Fibroblast of skin of left quadriceps (primary cell): ENCODE measurements around the gene LMAN2.

ENCODE experiments used
- DNase-seq, 2 experiments: peaks; one replicate each; pipeline ENCODE4 v3.0.0-alpha.2; 2013; ENCODE audit warnings: low read depth in 2 of 2

LMAN2 gene

DNA sequence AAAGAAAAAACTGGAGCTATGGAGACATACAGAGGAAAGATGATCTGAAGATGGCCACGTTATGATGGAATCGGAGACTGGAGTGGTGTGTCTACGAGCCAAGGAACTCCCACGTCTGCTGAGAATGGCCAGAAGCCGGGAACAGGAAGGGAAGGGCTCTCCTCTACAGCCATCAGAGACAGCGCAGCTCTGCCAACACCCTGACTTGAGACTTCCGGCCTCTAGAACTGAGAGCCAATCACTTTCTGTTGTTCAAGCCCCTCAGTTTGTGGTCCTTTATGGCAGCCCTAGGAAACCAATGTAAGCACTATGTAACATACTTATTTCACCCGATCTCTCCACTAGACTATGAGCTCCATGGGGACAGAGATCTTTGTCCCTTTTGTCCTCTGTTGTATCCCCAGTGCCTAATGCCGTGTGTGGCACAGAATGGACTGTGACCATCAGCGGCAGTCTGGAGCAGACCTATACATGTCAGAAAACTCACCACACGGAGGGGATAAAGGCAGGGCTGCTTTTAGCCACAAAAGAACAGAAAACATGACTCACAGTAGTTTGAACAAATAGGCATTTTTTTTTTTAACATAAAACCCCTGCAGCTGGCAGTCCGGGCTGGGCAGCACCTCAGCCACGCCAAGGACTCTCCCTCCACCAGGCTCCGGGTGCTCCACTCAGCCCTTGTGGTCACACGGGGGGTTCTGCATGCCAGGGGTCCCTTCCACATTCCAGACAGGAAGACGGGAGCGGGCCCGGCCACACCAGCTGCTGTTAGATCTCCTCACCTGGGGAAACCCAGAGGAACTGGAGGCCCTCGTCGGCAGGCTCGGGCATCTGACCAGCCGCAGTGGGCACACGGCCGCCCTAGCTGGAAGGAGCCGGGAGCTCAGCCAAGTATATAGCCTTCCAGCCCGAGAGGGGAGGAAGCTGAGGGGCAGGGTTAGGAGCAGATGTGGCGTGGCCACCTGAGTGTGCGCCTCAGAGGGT is 23.6 kb downstream of the LMAN2 start:
- no peak for DNase-seq

GRCh38 chr5:177325868-177326381 is 25.5 kb downstream of the LMAN2 start:
- no peak for DNase-seq

- DNase-seq: no peak
Measured at GRCh38 chr5:177320879-177321278, 30.6 kb downstream of the LMAN2 start.

DNA sequence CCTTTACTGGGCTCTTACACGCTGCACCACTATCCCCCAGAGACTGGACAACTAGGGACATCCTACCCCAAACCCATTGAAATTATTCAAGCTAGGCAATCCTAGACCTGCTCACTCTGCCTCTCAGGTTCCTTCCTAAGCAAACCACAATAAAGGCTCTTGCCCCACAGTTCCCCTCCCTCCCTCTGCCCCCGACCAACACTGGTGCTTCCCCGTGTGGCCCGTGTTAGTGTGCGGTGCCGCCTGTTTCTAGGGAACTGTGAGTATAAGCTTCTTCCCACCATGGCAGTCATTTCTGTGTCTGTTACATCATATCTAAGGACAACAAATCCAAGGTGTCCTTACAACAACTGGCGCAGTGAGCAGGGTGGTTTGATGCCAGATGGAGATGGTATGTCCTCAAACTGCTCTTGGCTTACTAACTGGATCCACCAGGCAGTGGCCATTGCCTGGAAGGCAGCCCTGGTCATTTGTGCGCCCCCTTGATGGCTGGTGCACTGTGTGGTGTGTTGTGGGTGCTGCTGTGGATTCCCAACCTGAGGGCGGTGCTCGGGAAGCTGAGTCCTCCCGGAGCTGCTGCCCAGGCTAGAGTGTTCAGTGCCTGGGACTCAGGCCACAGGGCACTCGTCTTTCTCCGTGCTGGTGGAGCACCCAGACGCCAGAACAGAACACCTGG is 31.4 kb downstream of the LMAN2 start:
- no peak for DNase-seq

DNA sequence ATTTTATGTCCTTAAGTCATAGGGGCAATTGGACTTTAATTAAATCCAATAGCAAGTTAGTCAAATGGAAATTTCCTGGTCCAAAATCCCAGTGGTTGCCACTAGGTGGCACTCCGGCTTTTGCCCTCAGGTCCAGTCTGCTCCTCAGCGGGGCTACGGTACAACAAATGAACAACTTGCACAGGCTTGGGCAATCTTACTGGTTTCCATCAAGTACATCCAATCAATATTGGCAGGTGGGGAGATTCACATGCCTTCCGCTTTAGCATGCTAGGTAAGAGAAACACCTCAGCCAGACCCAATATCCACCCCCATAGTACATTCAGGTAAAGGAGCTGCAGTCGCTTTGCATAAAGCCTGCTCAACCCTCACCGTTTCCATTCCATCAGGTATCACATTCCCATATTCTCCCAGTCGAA is 33.5 kb downstream of the LMAN2 start:
- DNase-seq: peak; percentile 31 to 40

DNA sequence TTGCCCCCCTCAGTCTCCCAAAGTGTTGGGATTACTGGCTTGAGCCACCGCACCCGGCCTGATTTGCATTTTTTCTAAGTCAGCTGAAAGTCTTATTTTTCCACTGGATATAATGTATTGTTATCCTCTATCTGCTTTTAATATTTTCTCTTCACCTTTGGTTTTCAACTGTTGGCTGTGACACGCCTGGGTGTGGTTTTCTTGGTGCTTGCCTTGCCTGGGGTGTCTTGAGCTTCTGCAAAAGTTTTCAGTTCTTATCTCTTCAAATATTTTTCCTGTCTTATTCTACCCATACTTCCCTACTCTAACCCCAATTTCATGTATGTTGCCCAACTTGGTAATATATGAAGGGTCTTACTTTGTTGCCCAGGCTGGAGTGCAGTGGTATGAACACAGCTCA is 35.5 kb downstream of the LMAN2 start:
- no peak for DNase-seq

- DNase-seq: no peak
Measured at GRCh38 chr5:177315411-177315810, 36.1 kb downstream of the LMAN2 start.

GRCh38 chr5:177314376-177315342 is 36.8 kb downstream of the LMAN2 start:
- DNase-seq: no peak

DNA sequence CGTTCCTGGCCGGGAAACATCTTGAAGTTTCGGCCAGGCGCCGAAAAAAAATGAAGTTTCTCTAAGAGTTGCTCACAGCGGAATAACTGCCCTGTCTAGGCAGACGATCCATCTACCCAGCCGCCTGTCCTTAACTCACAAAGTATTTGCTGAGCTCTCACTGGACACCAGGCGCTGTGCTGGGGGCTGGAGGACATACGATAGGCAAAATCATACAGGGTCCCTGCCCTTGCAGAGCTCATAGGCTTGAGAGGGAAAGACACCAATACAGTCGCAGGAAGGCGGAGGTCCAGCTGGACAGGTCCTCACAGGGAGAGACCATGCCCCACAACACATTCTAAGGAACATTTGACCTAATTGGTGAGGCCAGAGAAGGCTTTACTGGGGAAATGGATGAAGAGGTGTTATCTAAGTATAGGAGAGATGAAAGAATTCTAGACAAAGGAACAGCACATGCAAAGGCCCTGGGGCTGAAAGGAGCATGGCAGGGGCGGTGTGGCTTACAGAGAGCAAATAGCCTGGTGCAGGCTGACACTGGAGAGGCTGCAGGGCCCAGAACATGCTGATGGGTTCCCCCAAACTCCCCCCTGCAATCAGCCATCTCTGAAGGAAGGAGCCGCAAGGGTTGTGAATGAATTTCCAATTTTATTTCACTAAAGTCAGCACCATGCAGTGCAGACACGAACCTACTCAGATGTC is 37.8 kb downstream of the LMAN2 start:
- DNase-seq: no peak

GRCh38 chr5:177312649-177313181 is 38.8 kb downstream of the LMAN2 start:
- DNase-seq: no peak

- DNase-seq: peak; percentile 89 to 90
Measured at GRCh38 chr5:177311723-177312648, 39.5 kb downstream of the LMAN2 start, which contains the start of gene MXD3. TSS of gene MXD3 (minus strand) at chr5:177311898. CDS start at chr5:177311830, 68 bp downstream.

DNA sequence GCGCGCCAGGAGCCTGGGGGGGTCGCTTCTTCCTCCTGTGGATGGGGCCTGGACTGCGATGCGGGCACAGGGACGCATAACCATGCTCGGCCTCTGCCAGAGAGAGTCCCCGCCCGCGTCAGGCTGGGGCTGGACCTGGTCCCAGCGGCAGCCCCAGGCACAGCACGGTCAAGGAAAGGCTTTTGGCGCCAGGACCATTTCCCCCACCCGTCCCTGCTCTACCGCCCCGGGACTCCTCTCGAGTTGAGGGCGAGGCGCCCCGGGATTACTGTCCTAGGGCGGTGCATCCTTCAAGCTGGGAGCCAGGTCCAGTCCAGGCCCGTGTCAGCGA is 40.1 kb downstream of the LMAN2 start:
- DNase-seq: no peak

GRCh38 chr5:177310757-177311391 is 40.6 kb downstream of the LMAN2 start:
- DNase-seq: no peak

GRCh38 chr5:177310332-177310731 is 41.1 kb downstream of the LMAN2 start:
- no peak for DNase-seq

- DNase-seq: peak; percentile 17 to 18
Measured at GRCh38 chr5:177309351-177310191, 41.9 kb downstream of the LMAN2 start.

DNA sequence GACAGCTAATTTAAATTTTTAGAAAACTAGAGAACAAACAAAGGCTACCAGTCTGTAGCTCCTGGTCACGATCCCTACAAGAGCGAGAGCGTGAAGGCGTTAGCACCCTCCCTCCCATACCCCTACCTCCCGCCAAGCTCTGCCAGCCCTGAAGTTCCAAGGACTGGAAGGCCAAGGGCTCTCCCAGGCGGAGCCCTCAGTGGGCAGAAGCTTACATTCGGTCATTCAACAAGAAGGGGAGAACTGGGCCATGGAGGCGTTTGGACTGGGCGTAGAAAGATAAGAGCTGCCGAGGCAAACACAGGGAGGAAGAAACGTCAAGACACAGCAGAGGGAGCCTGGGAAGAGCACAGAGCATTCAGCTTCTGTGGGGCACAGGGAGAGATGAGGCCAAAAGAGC is 42.7 kb downstream of the LMAN2 start:
- no peak for DNase-seq

DNA sequence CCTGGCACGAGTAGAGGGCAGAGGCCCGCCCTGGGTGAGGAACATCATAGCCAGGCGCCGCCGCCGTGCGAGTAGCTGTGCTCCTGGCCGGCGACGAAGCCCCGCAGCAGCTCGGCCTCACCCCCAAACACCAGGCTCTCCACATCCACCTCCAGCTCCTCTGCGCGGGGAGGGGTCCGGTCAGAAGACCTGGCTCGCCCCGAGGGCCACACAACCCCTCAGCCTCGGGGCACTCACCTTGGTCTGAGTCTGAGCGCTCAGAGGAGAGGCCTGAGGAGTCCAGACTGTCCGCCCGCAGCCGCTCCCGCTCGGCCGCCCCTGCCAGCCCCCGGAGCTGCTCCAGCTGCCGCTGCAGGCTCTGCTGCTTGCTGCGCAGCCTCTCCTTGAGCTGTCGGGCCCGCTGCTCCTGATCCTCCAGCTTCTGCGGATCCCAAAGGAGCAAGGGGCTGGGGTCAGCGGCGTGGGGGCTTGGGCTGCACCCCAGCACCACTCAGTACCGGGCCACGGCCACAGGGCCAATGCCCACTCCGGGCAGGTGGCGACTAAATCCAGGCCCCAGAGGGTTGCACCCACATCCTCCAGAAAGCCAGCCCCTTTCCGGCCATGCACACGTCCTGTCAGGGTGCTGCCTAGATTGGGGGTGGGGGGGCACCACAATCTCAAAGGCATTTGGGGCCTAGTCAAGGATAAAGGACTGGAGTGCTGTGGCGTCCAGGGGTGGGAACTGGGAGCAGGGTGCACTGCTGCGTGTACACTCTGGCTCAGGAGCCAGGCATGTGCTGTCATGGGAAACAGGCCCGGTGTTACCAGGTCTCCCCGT is 43.7 kb downstream of the LMAN2 start:
- DNase-seq: no peak
